SK-N-MC (cell line): ENCODE measurements around the gene PLD1.

Source experiments
- EZH2 ChIP-seq: fragments of 200-600 bp; sonication (generic); IDR thresholded peaks from one replicate; pipeline ENCODE4 v1.6.1; 2017; ENCODE audit warnings: antibody characterized with exemption
- POLR2AphosphoS5 ChIP-seq: IDR thresholded peaks from 2 replicates; pipeline ENCODE4 v1.6.1; 2012; ENCODE audit warnings: mild to moderate bottlenecking, low read depth, low read length, borderline replicate concordance

DNA sequence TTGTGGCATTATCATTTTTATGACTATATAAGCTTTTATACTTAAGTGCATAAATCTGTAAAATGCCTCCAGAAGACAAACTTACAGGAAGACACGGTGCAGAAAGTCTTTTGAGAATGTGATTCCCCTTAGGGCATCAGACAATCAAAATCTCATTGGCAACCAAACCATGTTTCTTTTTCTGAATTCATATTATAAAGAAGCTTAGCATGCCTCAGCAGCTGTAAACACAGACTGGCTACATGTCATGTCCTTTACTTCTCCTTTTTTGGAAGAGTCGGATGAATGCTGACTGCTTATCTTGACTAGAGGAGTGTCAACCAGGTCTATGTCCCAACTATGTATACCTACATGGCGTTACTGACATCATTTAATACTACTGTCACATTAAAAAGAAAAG, 150.1 kb downstream of the PLD1 start:
- TF ChIP-seq POLR2AphosphoS5 (no peak; the same call in 1 of the 2 replicates), EZH2 (no peak)
